Caco-2 (cell line): ENCODE results near the gene ZCCHC13. TPM values are rescaled to one million over a fixed set of nuclear protein-coding genes. Genes with fewer than 3 reads are reported as not detected.
"Not testable (repeated sequence)": the region's sequence is repeated elsewhere in the genome, so short reads cannot be mapped to it uniquely, and the experiment has no call there.

Experiments used
- BruUV-seq: library from RNA; stranded (reverse); fragments of 400-500 nt; replicated peaks from 2 replicates; lab custom pipeline; 2021; lab: Mats Ljungman, UMichigan
- CTCF ChIA-PET: fragments of 300-600 bp; sonication (Branson Sonifier 250); formaldehyde crosslinking; loops from one replicate; lab custom pipeline; 2022; ENCODE audit warnings: antibody characterized with exemption; lab: Charles Lee
- POLR2A ChIA-PET: fragments of 300-600 bp; sonication (Branson Sonifier 250); formaldehyde crosslinking; loops from one replicate; lab custom pipeline; 2022; ENCODE audit warnings: antibody characterized with exemption; lab: Charles Lee
- DNase-seq, 2 experiments: peaks; one replicate each; pipeline versions ENCODE4 v3.0.0 to v3.0.0-alpha.2; 2020 to 2022
- H3K27me3 ChIP-seq: replicated peaks from 2 replicates; pipeline ENCODE4 v1.6.0; 2011; ENCODE audit warnings: low read length; ENCODE audit not compliant: control insufficient read depth, insufficient read depth
- H3K36me3 ChIP-seq: 2 replicates; pipeline ENCODE4 v1.5.1; 2011; ENCODE audit warnings: low read length; ENCODE audit not compliant: control insufficient read depth, insufficient read depth
- H3K4me1 ChIP-seq: fragments of 250-450 bp; sonication (Bioruptor Pico); 2 replicates; pipeline ENCODE4 v1.5.1; 2020; ENCODE audit warnings: mild to moderate bottlenecking
- H3K4me3 ChIP-seq: 2 replicates; pipeline ENCODE4 v1.5.1; 2011; ENCODE audit warnings: low read depth, mild to moderate bottlenecking, control low read depth, low read length
- H3K9me3 ChIP-seq: fragments of 250-450 bp; sonication (Bioruptor Pico); 2 replicates; pipeline ENCODE4 v1.5.1; 2020; ENCODE audit warnings: mild to moderate bottlenecking, moderate library complexity
- H3K27ac Mint-ChIP-seq: one replicate; pipeline ENCODE4 v1.8.0; 2022; ENCODE audit warnings: mixed read lengths; ENCODE audit not compliant: unreplicated experiment
- H3K27me3 Mint-ChIP-seq: one replicate; pipeline ENCODE4 v1.8.0; 2022; ENCODE audit warnings: mixed read lengths; ENCODE audit not compliant: insufficient read depth, unreplicated experiment
- H3K36me3 Mint-ChIP-seq: one replicate; pipeline ENCODE4 v1.8.0; 2022; ENCODE audit warnings: mild to moderate bottlenecking, mixed read lengths; ENCODE audit not compliant: insufficient read depth, unreplicated experiment
- H3K4me1 Mint-ChIP-seq: one replicate; pipeline ENCODE4 v1.8.0; 2022; ENCODE audit warnings: low read depth, mixed read lengths; ENCODE audit not compliant: unreplicated experiment
- H3K4me3 Mint-ChIP-seq: one replicate; pipeline ENCODE4 v1.8.0; 2022; ENCODE audit warnings: mild to moderate bottlenecking, moderate library complexity, mixed read lengths; ENCODE audit not compliant: unreplicated experiment
- H3K9me3 Mint-ChIP-seq: one replicate; pipeline ENCODE4 v1.8.0; 2022; ENCODE audit warnings: mixed read lengths; ENCODE audit not compliant: unreplicated experiment
- CTCF ChIP-seq, 2 experiments: fragments of 200-600 bp in 1 of 2; IDR thresholded peaks; 1 replicate in 1 of 2; 2 replicates in 1 of 2; pipeline versions ENCODE4 v1.5.1 to v1.8.0; 2011 to 2022; ENCODE audit warnings: antibody characterized with exemption in 1 of 2, control low read depth in 1 of 2, inconsistent platforms in 1 of 2, low read depth in 1 of 2, low read length in 1 of 2, mild to moderate bottlenecking in 1 of 2, moderate library complexity in 1 of 2; ENCODE audit not compliant: insufficient read depth in 1 of 2, severe bottlenecking in 1 of 2, unreplicated experiment in 1 of 2
- intact Hi-C: fragments of 100-400 bp; cut with micrococcal nuclease; formaldehyde crosslinking; loops from one replicate; pipeline ENCODE4 v1.10.0; 2022; ENCODE audit not compliant: unreplicated experiment
- total RNA-seq: library from RNA; stranded (reverse); gene quantifications from 2 replicates; pipeline ENCODE4 v1.2.3, GENCODE V29; 2022

Gene ZCCHC13
- total RNA-seq, 1 experiment from 2014 or later, result not detected

- Mint-ChIP-seq H3K27me3 (no peaks in the 10 kb centered on the region), H3K4me3 (no peak overlapping the region), H3K36me3 (no peaks in the 10 kb centered on the region), H3K4me1 (peaks cover 12% of the 10 kb centered on the region), H3K9me3 (no peaks in the 10 kb centered on the region), H3K27ac (no peak overlapping the region)
- ChIA-PET CTCF (no interaction called here), POLR2A (no interaction called here)
- no peaks in the 10 kb centered on the region for H3K36me3 ChIP-seq
- no peak for TF ChIP-seq CTCF (IDR thresholded peaks at IDR 0.05; ENCODE audit: insufficient read depth in 1 of 2, low read depth in 1 of 2, low read length in 1 of 2, severe bottlenecking in 1 of 2, unreplicated experiment in 1 of 2)
- no peaks in the 10 kb centered on the region for H3K9me3 ChIP-seq
- DNase-seq, result no peak
- peaks cover 28% of the 10 kb centered on the region for H3K4me1 ChIP-seq
- intact Hi-C loops, result no loop called here
- H3K4me3 ChIP-seq, result no peak overlapping the region
- H3K27me3 ChIP-seq, result no peaks in the 10 kb centered on the region
- no TSS peak for BruUV-seq
These were observed 34.9 kb downstream of the ZCCHC13 start for GRCh38 chrX:74338852-74339251.

GRCh38 chrX:74340051-74340450, 36.1 kb downstream of the ZCCHC13 start:
- Histone ChIP-seq H3K4me1 (peaks cover 28% of the 10 kb centered on the region), H3K27me3 (no peaks in the 10 kb centered on the region), H3K4me3 (no peak overlapping the region), H3K9me3 (no peaks in the 10 kb centered on the region), H3K36me3 (no peaks in the 10 kb centered on the region)
- ChIA-PET POLR2A (no interaction called here), CTCF (no interaction called here)
- Mint-ChIP-seq H3K36me3 (no peaks in the 10 kb centered on the region), H3K4me3 (no peak overlapping the region), H3K9me3 (no peaks in the 10 kb centered on the region), H3K4me1 (peaks cover 16% of the 10 kb centered on the region), H3K27ac (no peak overlapping the region), H3K27me3 (no peaks in the 10 kb centered on the region)
- no peak for TF ChIP-seq CTCF (IDR thresholded peaks at IDR 0.05; ENCODE audit: insufficient read depth in 1 of 2, low read depth in 1 of 2, low read length in 1 of 2, severe bottlenecking in 1 of 2, unreplicated experiment in 1 of 2)
- no TSS peak for BruUV-seq
- no peak for DNase-seq
- intact Hi-C loops, result loop anchor here (5.0 kb wide), 1 partner anchor 88 kb away; no protein-coding TSS in a partner anchor

GRCh38 chrX:74342211-74342610, 38.2 kb downstream of the ZCCHC13 start:
- H3K9me3 ChIP-seq, H3K36me3 ChIP-seq, H3K27me3 ChIP-seq, H3K9me3 Mint-ChIP-seq, H3K4me3 ChIP-seq, POLR2A ChIA-PET, BruUV-seq, CTCF ChIA-PET, H3K36me3 Mint-ChIP-seq, H3K27me3 Mint-ChIP-seq: not testable (repeated sequence)
- H3K4me1 Mint-ChIP-seq, result peaks cover 16% of the 10 kb centered on the region
- peak overlapping the region; percentile 73 for H3K27ac Mint-ChIP-seq
- peak overlapping the region; percentile 58 for H3K4me3 Mint-ChIP-seq
- DNase-seq, result peak; percentile 23 to 37
- peaks cover 28% of the 10 kb centered on the region for H3K4me1 ChIP-seq
- intact Hi-C loops, result loop anchor here (5.0 kb wide), 1 partner anchor 90 kb away; no protein-coding TSS in a partner anchor
